Measurements from ENCODE around the gene EEF1AKMT4.

The EEF1AKMT4 gene

GRCh38 chr3:184209146-184209923 is 40.1 kb upstream of the EEF1AKMT4 start:
- H3K9me3 ChIP-seq (ENCODE audit: insufficient read depth, low read depth, low read length), result no peaks in the 10 kb centered on the region
- H3K79me2 ChIP-seq (ENCODE audit: insufficient read depth, low read length), result no peaks in the 10 kb centered on the region
- H2AFZ ChIP-seq (ENCODE audit: low read length), result no peak overlapping the region
- H3K4me3 ChIP-seq (ENCODE audit: low read length, poor library complexity, severe bottlenecking), result no peak overlapping the region
- H3K4me2 ChIP-seq (ENCODE audit: low read depth, low read length, poor library complexity, severe bottlenecking), result no peak overlapping the region
- no peaks in the 10 kb centered on the region for H3K27me3 ChIP-seq (ENCODE audit: insufficient read depth, low read length, poor library complexity, severe bottlenecking)
- H4K20me1 ChIP-seq (ENCODE audit: insufficient read depth, low read length, poor library complexity, severe bottlenecking), result no peaks in the 10 kb centered on the region
- no peak overlapping the region for H3K9ac ChIP-seq (ENCODE audit: low read depth, low read length, poor library complexity, severe bottlenecking)
- H3K36me3 ChIP-seq (ENCODE audit: insufficient read depth, low read length), result no peaks in the 10 kb centered on the region
- H3F3A ChIP-seq (ENCODE audit: low read depth), result no peaks in the 10 kb centered on the region
- H3K9me2 ChIP-seq (replicated peaks; ENCODE audit: low read depth, low read length), result no peaks in the 10 kb centered on the region
- TF ChIP-seq CTCF (conservative IDR thresholded peaks at IDR 0.05; ENCODE audit: low read length) (no peak), EZH2phosphoT487 (IDR thresholded peaks at IDR 0.05; ENCODE audit: borderline replicate concordance) (no peak)
- no peaks in the 10 kb centered on the region for H3K4me1 ChIP-seq (ENCODE audit: insufficient read depth, low read length, poor library complexity, severe bottlenecking)

- H2AFZ ChIP-seq (ENCODE audit: low read length), result no peak overlapping the region
- no peak overlapping the region for H3K4me3 ChIP-seq (ENCODE audit: low read length, poor library complexity, severe bottlenecking)
- H3K4me2 ChIP-seq (ENCODE audit: low read depth, low read length, poor library complexity, severe bottlenecking), result no peak overlapping the region
- TF ChIP-seq CTCF (conservative IDR thresholded peaks at IDR 0.05; ENCODE audit: low read length) (no peak), EZH2phosphoT487 (IDR thresholded peaks at IDR 0.05; ENCODE audit: borderline replicate concordance) (no peak)
- no peaks in the 10 kb centered on the region for H3K36me3 ChIP-seq (ENCODE audit: insufficient read depth, low read length)
- no peak overlapping the region for H3K9ac ChIP-seq (ENCODE audit: low read depth, low read length, poor library complexity, severe bottlenecking)
- no peaks in the 10 kb centered on the region for H3F3A ChIP-seq (ENCODE audit: low read depth)
- no peaks in the 10 kb centered on the region for H4K20me1 ChIP-seq (ENCODE audit: insufficient read depth, low read length, poor library complexity, severe bottlenecking)
- H3K9me2 ChIP-seq (replicated peaks; ENCODE audit: low read depth, low read length), result no peaks in the 10 kb centered on the region
- H3K27me3 ChIP-seq (ENCODE audit: insufficient read depth, low read length, poor library complexity, severe bottlenecking), result no peaks in the 10 kb centered on the region
- H3K9me3 ChIP-seq (ENCODE audit: insufficient read depth, low read depth, low read length), result no peaks in the 10 kb centered on the region
- no peaks in the 10 kb centered on the region for H3K79me2 ChIP-seq (ENCODE audit: insufficient read depth, low read length)
- no peaks in the 10 kb centered on the region for H3K4me1 ChIP-seq (ENCODE audit: insufficient read depth, low read length, poor library complexity, severe bottlenecking)
Measured at GRCh38 chr3:184211297-184211696, 38.2 kb upstream of the EEF1AKMT4 start.

GRCh38 chr3:184211718-184212117 is 37.8 kb upstream of the EEF1AKMT4 start:
- Histone ChIP-seq H3K27me3 (ENCODE audit: insufficient read depth, low read length, poor library complexity, severe bottlenecking) (no peaks in the 10 kb centered on the region), H3K4me2 (ENCODE audit: low read depth, low read length, poor library complexity, severe bottlenecking) (no peak overlapping the region), H3F3A (ENCODE audit: low read depth) (no peaks in the 10 kb centered on the region), H3K4me1 (ENCODE audit: insufficient read depth, low read length, poor library complexity, severe bottlenecking) (no peaks in the 10 kb centered on the region), H3K36me3 (ENCODE audit: insufficient read depth, low read length) (no peaks in the 10 kb centered on the region), H3K4me3 (ENCODE audit: low read length, poor library complexity, severe bottlenecking) (no peak overlapping the region), H4K20me1 (ENCODE audit: insufficient read depth, low read length, poor library complexity, severe bottlenecking) (no peaks in the 10 kb centered on the region), H2AFZ (ENCODE audit: low read length) (no peak overlapping the region), H3K9me2 (replicated peaks; ENCODE audit: low read depth, low read length) (no peaks in the 10 kb centered on the region), H3K9me3 (ENCODE audit: insufficient read depth, low read depth, low read length) (no peaks in the 10 kb centered on the region), H3K79me2 (ENCODE audit: insufficient read depth, low read length) (no peaks in the 10 kb centered on the region), H3K9ac (ENCODE audit: low read depth, low read length, poor library complexity, severe bottlenecking) (no peak overlapping the region)
- no peak for TF ChIP-seq EZH2phosphoT487 (IDR thresholded peaks at IDR 0.05; ENCODE audit: borderline replicate concordance)
- no peak for TF ChIP-seq CTCF (conservative IDR thresholded peaks at IDR 0.05; ENCODE audit: low read length)

Measured in Loucy (cell line).